HG02588 (cell line): ENCODE measurements around the gene TANGO2.

ENCODE experiments used
- ATAC-seq: cut with Tn5 transposase; IDR thresholded peaks from one replicate; pipeline ENCODE4 v1.9.1; 2021; ENCODE audit warnings: mild to moderate bottlenecking, moderate library complexity; ENCODE audit not compliant: unreplicated experiment

TANGO2 gene

GRCh38 chr22:20113551-20114310, 92.8 kb downstream of the TANGO2 start:
- ATAC-seq, result no peak

GRCh38 chr22:20114506-20115475, 93.9 kb downstream of the TANGO2 start:
- ATAC-seq, result no peak

GRCh38 chr22:20115691-20116375, 94.9 kb downstream of the TANGO2 start, which contains the start of gene RANBP1:
TSS of gene RANBP1 (plus strand) at chr22:20116104. CDS start at chr22:20116185, 81 bp downstream.
- no peak for ATAC-seq

GRCh38 chr22:20116376-20116950, 95.6 kb downstream of the TANGO2 start:
- ATAC-seq, result no peak
